DOHH2 (cell line): Measurements from ENCODE around the gene THBS2.
"Not testable (repeated sequence)": the region's sequence is repeated elsewhere in the genome, so short reads cannot be mapped to it uniquely, and the experiment has no call there.

Source experiments
- H3F3A ChIP-seq: fragments of 200-600 bp; sonication (generic), shearing (Covaris generic); 2 replicates; pipeline ENCODE4 v1.6.0; 2016; ENCODE audit warnings: antibody characterized with exemption, mild to moderate bottlenecking; ENCODE audit not compliant: control insufficient read depth, insufficient read depth
- H3K27ac ChIP-seq: fragments of 200-600 bp; sonication (generic); 2 replicates; pipeline ENCODE4 v1.5.1; 2014; ENCODE audit warnings: low read depth, mild to moderate bottlenecking, low read length, moderate library complexity
- H3K27me3 ChIP-seq: fragments of 200-600 bp; sonication (generic); 2 replicates; pipeline ENCODE4 v1.6.1; 2014; ENCODE audit warnings: mild to moderate bottlenecking, low read length, mixed read lengths; ENCODE audit not compliant: control insufficient read depth
- H3K36me3 ChIP-seq: fragments of 200-600 bp; sonication (generic); 2 replicates; pipeline ENCODE4 v1.6.1; 2014; ENCODE audit warnings: mild to moderate bottlenecking, low read length, moderate library complexity, mixed read lengths; ENCODE audit not compliant: control insufficient read depth
- H3K4me1 ChIP-seq: fragments of 200-600 bp; sonication (generic); 2 replicates; pipeline ENCODE4 v1.6.1; 2014; ENCODE audit warnings: mild to moderate bottlenecking, low read length, mixed read lengths; ENCODE audit not compliant: control insufficient read depth
- H3K4me2 ChIP-seq: fragments of 200-600 bp; sonication (generic); 2 replicates; pipeline ENCODE4 v1.6.0; 2014; ENCODE audit warnings: mild to moderate bottlenecking, low read length, moderate library complexity
- H3K4me3 ChIP-seq: fragments of 200-600 bp; sonication (generic); 2 replicates; pipeline ENCODE4 v1.5.1; 2014; ENCODE audit warnings: mild to moderate bottlenecking, low read length, mixed read lengths
- H3K79me2 ChIP-seq: fragments of 200-600 bp; sonication (generic); 2 replicates; pipeline ENCODE4 v1.6.1; 2014; ENCODE audit warnings: mild to moderate bottlenecking, low read length, mixed read lengths; ENCODE audit not compliant: control insufficient read depth
- H3K9me2 ChIP-seq: fragments of 200-600 bp; sonication (generic); replicated peaks from 2 replicates; pipeline ENCODE4 v1.6.1; 2014; ENCODE audit warnings: mild to moderate bottlenecking, low read length, mixed read lengths; ENCODE audit not compliant: control insufficient read depth
- H3K9me3 ChIP-seq: fragments of 200-600 bp; sonication (generic); 2 replicates; pipeline ENCODE4 v1.6.1; 2014; ENCODE audit warnings: antibody characterized with exemption, low read length, mixed read lengths; ENCODE audit not compliant: control insufficient read depth, insufficient read depth
- H4K20me1 ChIP-seq: fragments of 200-600 bp; sonication (generic); 2 replicates; pipeline ENCODE4 v1.6.0; 2014; ENCODE audit warnings: low read depth, mild to moderate bottlenecking, antibody characterized with exemption, low read length, moderate library complexity; ENCODE audit not compliant: control insufficient read depth, insufficient read depth
- CTCF ChIP-seq: fragments of 200-600 bp; sonication (generic); IDR thresholded peaks from one replicate; pipeline ENCODE4 v1.5.1; 2014; ENCODE audit warnings: antibody characterized with exemption, mild to moderate bottlenecking, low read depth, low read length; ENCODE audit not compliant: poor library complexity, severe bottlenecking
- EZH2phosphoT487 ChIP-seq: fragments of 200-600 bp; sonication (generic); IDR thresholded peaks from 2 replicates; pipeline ENCODE4 v1.6.1; 2017; ENCODE audit warnings: borderline replicate concordance, mild to moderate bottlenecking, antibody characterized with exemption, low read length, moderate library complexity, mixed read lengths

THBS2 gene

GRCh38 chr6:169220068-169220964, 33.3 kb downstream of the THBS2 start:
- Histone ChIP-seq H3K36me3 (no peaks in the 10 kb centered on the region), H3K9me3 (no peaks in the 10 kb centered on the region; the same call in 1 of the 2 replicates), H3K79me2 (no peaks in the 10 kb centered on the region), H3K27ac (no peak overlapping the region), H3F3A (no peaks in the 10 kb centered on the region), H4K20me1 (no peaks in the 10 kb centered on the region), H3K27me3 (no peaks in the 10 kb centered on the region), H3K4me1 (no peaks in the 10 kb centered on the region), H3K4me3 (no peak overlapping the region), H3K9me2 (no peaks in the 10 kb centered on the region), H3K4me2 (no peak overlapping the region)
- no peak for TF ChIP-seq EZH2phosphoT487

GRCh38 chr6:169217972-169218371, 35.7 kb downstream of the THBS2 start:
- no peaks in the 10 kb centered on the region for H3F3A ChIP-seq
- no peak overlapping the region for H3K4me2 ChIP-seq
- H3K4me1 ChIP-seq = no peaks in the 10 kb centered on the region
- no peak overlapping the region for H3K27ac ChIP-seq
- H3K27me3 ChIP-seq = no peaks in the 10 kb centered on the region
- no peaks in the 10 kb centered on the region for H3K36me3 ChIP-seq
- TF ChIP-seq EZH2phosphoT487 = no peak
- no peak for TF ChIP-seq CTCF
- no peaks in the 10 kb centered on the region for H3K79me2 ChIP-seq
- H3K9me2 ChIP-seq = no peaks in the 10 kb centered on the region
- no peak overlapping the region for H3K4me3 ChIP-seq
- H3K9me3 ChIP-seq = peaks cover 5% of the 10 kb centered on the region; the same call in 1 of the 2 replicates
- H4K20me1 ChIP-seq = no peaks in the 10 kb centered on the region

GRCh38 chr6:169216830-169217229, 36.8 kb downstream of the THBS2 start:
- no peak overlapping the region for H3K4me2 ChIP-seq
- H3K9me2 ChIP-seq = no peaks in the 10 kb centered on the region
- TF ChIP-seq CTCF = no peak
- no peak for TF ChIP-seq EZH2phosphoT487
- H3K27me3 ChIP-seq = no peaks in the 10 kb centered on the region
- H3K4me3 ChIP-seq = no peak overlapping the region
- no peaks in the 10 kb centered on the region for H4K20me1 ChIP-seq
- no peaks in the 10 kb centered on the region for H3K4me1 ChIP-seq
- peaks cover 5% of the 10 kb centered on the region; the same call in 1 of the 2 replicates for H3K9me3 ChIP-seq
- H3K79me2 ChIP-seq = no peaks in the 10 kb centered on the region
- H3F3A ChIP-seq = no peaks in the 10 kb centered on the region
- no peaks in the 10 kb centered on the region for H3K36me3 ChIP-seq
- no peak overlapping the region for H3K27ac ChIP-seq

- no peaks in the 10 kb centered on the region for H3K36me3 ChIP-seq
- TF ChIP-seq EZH2phosphoT487 (no peak), CTCF (no peak)
- H3K9me2 ChIP-seq = no peaks in the 10 kb centered on the region
These were observed 38.4 kb downstream of the THBS2 start for GRCh38 chr6:169215201-169215681.

GRCh38 chr6:169214789-169215188, 38.9 kb downstream of the THBS2 start:
- H3K27ac ChIP-seq, H3F3A ChIP-seq, H3K4me1 ChIP-seq, H4K20me1 ChIP-seq, H3K9me3 ChIP-seq, H3K9me2 ChIP-seq, H3K79me2 ChIP-seq, H3K27me3 ChIP-seq, H3K36me3 ChIP-seq, H3K4me2 ChIP-seq, H3K4me3 ChIP-seq: not testable (repeated sequence)

More at GRCh38 chr6:169215201-169215681, 38.4 kb downstream of the THBS2 start:
- H3K4me2 ChIP-seq = no peak overlapping the region
- no peaks in the 10 kb centered on the region for H3K79me2 ChIP-seq
- H3K4me3 ChIP-seq = no peak overlapping the region
- no peaks in the 10 kb centered on the region for H3K27me3 ChIP-seq
- H4K20me1 ChIP-seq = no peaks in the 10 kb centered on the region
- H3K27ac ChIP-seq = no peak overlapping the region
- no peaks in the 10 kb centered on the region for H3K4me1 ChIP-seq
- H3F3A ChIP-seq = no peaks in the 10 kb centered on the region
- peaks cover 5% of the 10 kb centered on the region; the same call in 1 of the 2 replicates for H3K9me3 ChIP-seq
